ENCODE measurements around the gene CNTRL.

GRCh38 chr9:121198512-121199042 lies 123.8 kb downstream of the CNTRL start:
- TF ChIP-seq CTCF (IDR thresholded peaks at IDR 0.05; ENCODE audit: low read depth, low read length, poor library complexity, severe bottlenecking) (no peak), EZH2phosphoT487 (IDR thresholded peaks at IDR 0.05; ENCODE audit: borderline replicate concordance, low read length) (no peak)
